SK-N-SH (cell line): Measurements from ENCODE around the gene INPP5A. TPM values are rescaled to one million over a fixed set of nuclear protein-coding genes. Genes with fewer than 3 reads are reported as not detected.

ENCODE experiments used
- CTCF ChIA-PET: fragments of 300-600, 350-600 bp; formaldehyde crosslinking; extraction: SDS; loops from one replicate; lab custom pipeline; 2021; lab: Yijun Ruan, JAX
- POLR2A ChIA-PET: fragments of 350-600 bp; sonication (Branson Sonifier 250); formaldehyde crosslinking; extraction: SDS; loops from one replicate; lab custom pipeline; 2020; ENCODE audit warnings: antibody characterized with exemption, inconsistent platforms; lab: Yijun Ruan, JAX
- DNase-seq: peaks from one replicate; pipeline ENCODE4 v3.0.0; 2012
- H2AFZ ChIP-seq: fragments of 200-600 bp; sonication (generic); 2 replicates; pipeline ENCODE4 v1.8.1; 2016; ENCODE audit warnings: antibody characterized with exemption, mild to moderate bottlenecking, low read depth
- H3F3A ChIP-seq: fragments of 200-600 bp; sonication (generic); replicated peaks from 2 replicates; pipeline ENCODE3; 2016; ENCODE audit warnings: antibody characterized with exemption, mild to moderate bottlenecking; ENCODE audit not compliant: insufficient read depth
- H3K27ac ChIP-seq, 2 experiments: fragments of 200-500 bp in 1 of 2; fragments of 200-600 bp in 1 of 2; sonication (Bioruptor generic) in 1 of 2; sonication (generic), shearing (Covaris generic) in 1 of 2; 2 replicates each; pipeline versions ENCODE4 v1.5.1 to v1.6.1; 2014 to 2016; ENCODE audit warnings: low read depth in 2 of 2, inconsistent platforms in 1 of 2, low read length in 1 of 2, mild to moderate bottlenecking in 1 of 2, mixed read lengths in 1 of 2
- H3K27me3 ChIP-seq: fragments of 200-600 bp; sonication (generic), shearing (Covaris generic); 2 replicates; pipeline ENCODE4 v1.6.1; 2016; ENCODE audit warnings: mixed run types; ENCODE audit not compliant: insufficient read depth
- H3K36me3 ChIP-seq, 2 experiments: fragments of 200-500 bp in 1 of 2; fragments of 200-600 bp in 1 of 2; sonication (Bioruptor generic) in 1 of 2; sonication (generic) in 1 of 2; replicated peaks in 1 of 2; 2 replicates each; pipeline versions ENCODE3 to v1.5.1; 2014 to 2016; ENCODE audit warnings: low read length in 1 of 2, mild to moderate bottlenecking in 1 of 2; ENCODE audit not compliant: insufficient read depth in 2 of 2, control insufficient read depth in 1 of 2
- H3K4me1 ChIP-seq, 2 experiments: fragments of 200-500 bp in 1 of 2; fragments of 200-600 bp in 1 of 2; sonication (Bioruptor generic) in 1 of 2; sonication (generic), shearing (Covaris generic) in 1 of 2; 2 replicates each; pipeline versions ENCODE4 v1.5.1 to v1.6.1; 2014 to 2016; ENCODE audit warnings: low read depth in 1 of 2, low read length in 1 of 2, mixed run types in 1 of 2; ENCODE audit not compliant: insufficient read depth in 2 of 2, control insufficient read depth in 1 of 2
- H3K4me2 ChIP-seq: fragments of 200-600 bp; sonication (generic), shearing (Covaris generic); 2 replicates; pipeline ENCODE4 v1.6.1; 2017; ENCODE audit warnings: mixed run types
- H3K4me3 ChIP-seq, 2 experiments: fragments of 200-500 bp in 1 of 2; fragments of 200-600 bp in 1 of 2; sonication (Bioruptor generic) in 1 of 2; sonication (generic), shearing (Covaris generic) in 1 of 2; 2 replicates each; pipeline versions ENCODE4 v1.5.1 to v1.8.1; 2014 to 2016; ENCODE audit warnings: low read depth in 2 of 2, inconsistent platforms in 1 of 2, low read length in 1 of 2, mild to moderate bottlenecking in 1 of 2, mixed read lengths in 1 of 2, moderate library complexity in 1 of 2
- H3K79me2 ChIP-seq: fragments of 200-600 bp; sonication (generic); 2 replicates; pipeline ENCODE4 v1.8.1; 2017; ENCODE audit warnings: mild to moderate bottlenecking; ENCODE audit not compliant: insufficient read depth
- H3K9ac ChIP-seq: fragments of 200-600 bp; sonication (generic); 2 replicates; pipeline ENCODE4 v1.6.1; 2017; ENCODE audit warnings: mixed run types
- H3K9me2 ChIP-seq: fragments of 200-600 bp; sonication (generic); 2 replicates; pipeline ENCODE4 v1.6.1; 2017; ENCODE audit warnings: mixed run types
- H3K9me3 ChIP-seq: fragments of 200-600 bp; sonication (generic); 2 replicates; pipeline ENCODE4 v1.6.1; 2017; ENCODE audit warnings: mixed run types, mild to moderate bottlenecking, moderate library complexity
- H4K20me1 ChIP-seq: fragments of 200-600 bp; sonication (generic); 2 replicates; pipeline ENCODE4 v1.6.1; 2017; ENCODE audit warnings: mild to moderate bottlenecking, mixed run types; ENCODE audit not compliant: insufficient read depth
- CTCF ChIP-seq: fragments of 200-600 bp; sonication (generic); IDR thresholded peaks from 2 replicates; pipeline ENCODE4 v1.6.1; 2017; ENCODE audit warnings: antibody characterized with exemption, mild to moderate bottlenecking, moderate library complexity
- ELF1 ChIP-seq: IDR thresholded peaks from 2 replicates; pipeline ENCODE4 v1.4.0; 2012
- EP300 ChIP-seq, 2 experiments: IDR thresholded peaks; 2 replicates each; pipeline versions ENCODE4 v1.4.0 to v1.6.1; 2012; ENCODE audit warnings: borderline replicate concordance in 1 of 2, low read depth in 1 of 2, low read length in 1 of 2
- EZH2phosphoT487 ChIP-seq: fragments of 200-600 bp; sonication (generic); IDR thresholded peaks from 2 replicates; pipeline ENCODE4 v1.6.1; 2017; ENCODE audit warnings: low read depth, mixed run types, mild to moderate bottlenecking, antibody characterized with exemption, moderate library complexity, borderline replicate concordance
- FOSL2 ChIP-seq: IDR thresholded peaks from 2 replicates; pipeline ENCODE4 v1.4.0; 2012; ENCODE audit warnings: low read depth, mild to moderate bottlenecking, moderate library complexity, borderline replicate concordance
- FOXM1 ChIP-seq: IDR thresholded peaks from 2 replicates; pipeline ENCODE4 v1.4.0; 2012; ENCODE audit warnings: low read depth, mild to moderate bottlenecking
- GATA2 ChIP-seq: sonication (generic); formaldehyde crosslinking; IDR thresholded peaks from 2 replicates; pipeline ENCODE4 v1.5.0; 2020; ENCODE audit warnings: mild to moderate bottlenecking, missing genetic modification reagents
- IRF3 ChIP-seq: fragments of 150-350 bp; IDR thresholded peaks from 2 replicates; pipeline ENCODE4 v1.6.1; 2016; ENCODE audit warnings: mild to moderate bottlenecking, low read depth, low read length
- JUND ChIP-seq: IDR thresholded peaks from 2 replicates; pipeline ENCODE4 v1.4.0; 2012
- MAX ChIP-seq: IDR thresholded peaks from 2 replicates; pipeline ENCODE4 v1.4.0; 2012; ENCODE audit warnings: low read depth
- MEF2A ChIP-seq: IDR thresholded peaks from 2 replicates; pipeline ENCODE4 v1.4.0; 2012; ENCODE audit warnings: low read depth, borderline replicate concordance
- NFIC ChIP-seq: IDR thresholded peaks from 2 replicates; pipeline ENCODE4 v1.4.0; 2012; ENCODE audit warnings: borderline replicate concordance
- NRF1 ChIP-seq: IDR thresholded peaks from 2 replicates; pipeline ENCODE4 v1.6.1; 2012; ENCODE audit warnings: low read depth, mild to moderate bottlenecking, low read length
- RAD21 ChIP-seq: IDR thresholded peaks from 2 replicates; pipeline ENCODE4 v1.6.1; 2012; ENCODE audit warnings: mild to moderate bottlenecking, low read length
- REST ChIP-seq: IDR thresholded peaks from 2 replicates; pipeline ENCODE4 v1.6.1; 2012; ENCODE audit warnings: mild to moderate bottlenecking, low read depth, low read length, moderate library complexity
- RFX5 ChIP-seq: IDR thresholded peaks from 2 replicates; pipeline ENCODE4 v1.6.1; 2012; ENCODE audit warnings: mild to moderate bottlenecking, improper control_type of control experiment, low read length
- RXRA ChIP-seq: IDR thresholded peaks from 2 replicates; pipeline ENCODE4 v1.4.0; 2012; ENCODE audit warnings: low read depth, mild to moderate bottlenecking, borderline replicate concordance
- SIN3A ChIP-seq: IDR thresholded peaks from 2 replicates; pipeline ENCODE4 v1.6.1; 2012; ENCODE audit warnings: low read depth, mild to moderate bottlenecking, low read length, moderate library complexity, borderline replicate concordance
- USF1 ChIP-seq: IDR thresholded peaks from 2 replicates; pipeline ENCODE4 v1.4.0; 2012; ENCODE audit warnings: low read depth, borderline replicate concordance
- YY1 ChIP-seq: IDR thresholded peaks from 2 replicates; pipeline ENCODE4 v1.4.0; 2012; ENCODE audit warnings: low read depth, mild to moderate bottlenecking
- WGBS: methylation state at CpG from one replicate; pipeline ENCODE4 v1.1.6; 2017; ENCODE audit warnings: low lambda C conversion rate; 5-methylcytosine and 5-hydroxymethylcytosine counted together
- polyA plus RNA-seq, 3 experiments: library from polyadenylated mRNA; depleted of rRNA; stranded (reverse); fragments of >200 nt; gene quantifications; 2 replicates each; pipeline ENCODE4 v1.2.3, GENCODE V29; 2012

The INPP5A gene
- polyA plus RNA-seq, 1 of the 3 experiments (the other 2 are of a cell fraction) = 12.0 TPM

- Histone ChIP-seq H3K4me1 (no peaks in the 10 kb centered on the region; a peak in 1 of 4 replicates), H3K27ac (no peak overlapping the region), H3K9ac (no peak overlapping the region), H3K9me2 (no peaks in the 10 kb centered on the region), H3K4me2 (no peak overlapping the region), H2AFZ (no peak overlapping the region), H3K4me3 (no peak overlapping the region), H3K9me3 (no peaks in the 10 kb centered on the region), H4K20me1 (no peaks in the 10 kb centered on the region), H3K27me3 (no peaks in the 10 kb centered on the region), H3K79me2 (no peaks in the 10 kb centered on the region), H3F3A (no peaks in the 10 kb centered on the region), H3K36me3 (no peaks in the 10 kb centered on the region)
- CTCF ChIA-PET = no interaction called here
- TF ChIP-seq RFX5 (no peak), USF1 (no peak), EZH2phosphoT487 (no peak), YY1 (no peak), MAX (no peak), NRF1 (no peak), ELF1 (no peak), RXRA (no peak)
- WGBS = 93% methylated on average over 40 of the region's 41 CpGs
- no peak for DNase-seq
- POLR2A ChIA-PET = no interaction called here
Observed at GRCh38 chr10:132779549-132780294, 242.1 kb downstream of the INPP5A start.

GRCh38 chr10:132780356-132780755 is 242.8 kb downstream of the INPP5A start:
- H3K9me2 ChIP-seq = no peaks in the 10 kb centered on the region
- H4K20me1 ChIP-seq = no peaks in the 10 kb centered on the region
- H3K4me3 ChIP-seq = no peak overlapping the region
- no peaks in the 10 kb centered on the region for H3K9me3 ChIP-seq
- no peaks in the 10 kb centered on the region; the same call in 1 of the 2 replicates for H3K27me3 ChIP-seq
- no peaks in the 10 kb centered on the region for H3K79me2 ChIP-seq
- H3K9ac ChIP-seq = no peak overlapping the region
- H3K36me3 ChIP-seq = no peaks in the 10 kb centered on the region
- POLR2A ChIA-PET = no interaction called here
- no peak overlapping the region for H3K4me2 ChIP-seq
- WGBS = 95% methylated on average over 5 of the region's 12 CpGs
- no peak overlapping the region for H3K27ac ChIP-seq
- no peak overlapping the region for H2AFZ ChIP-seq
- H3K4me1 ChIP-seq = no peaks in the 10 kb centered on the region; a peak in 1 of 4 replicates
- CTCF ChIA-PET = interaction anchor here (1.0 to 1.5 kb wide), 2 partner anchors 13 to 126 kb away, joined by 3 to 6 read pairs; no protein-coding TSS in a partner anchor
- no peaks in the 10 kb centered on the region for H3F3A ChIP-seq
- no peak for DNase-seq
- TF ChIP-seq SIN3A (no peak), RAD21 (no peak), IRF3 (no peak), RFX5 (no peak), CTCF (no peak), FOXM1 (no peak), GATA2 (no peak), JUND (no peak), NFIC (no peak), RXRA (no peak), FOSL2 (no peak), REST (no peak), MEF2A (no peak), EP300 (IDR thresholded peaks at IDR 0.05; ENCODE audit: borderline replicate concordance in 1 of 2, low read depth in 1 of 2, low read length in 1 of 2) (no peak), YY1 (no peak)
